ENCODE results near the gene P2RY11.

DNA sequence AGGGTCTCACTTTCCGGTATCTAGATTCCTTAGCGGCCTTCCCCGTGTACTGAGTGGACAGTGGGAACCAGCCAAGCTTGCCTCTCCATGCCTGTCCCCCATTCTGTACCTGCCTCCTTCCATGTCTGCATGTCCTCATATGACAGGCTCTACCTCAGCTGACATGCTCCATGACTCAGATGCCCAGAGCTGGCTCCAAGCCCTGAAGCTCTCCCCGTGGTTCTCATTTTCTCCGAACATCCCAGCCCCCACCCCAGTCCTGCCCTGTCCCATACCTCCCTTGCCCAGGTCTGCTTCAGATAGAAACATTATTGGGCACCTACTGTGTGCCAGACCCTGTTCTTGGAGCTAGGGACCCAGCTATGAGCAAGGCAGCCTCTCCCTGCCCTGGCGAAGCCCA lies 42.4 kb upstream of the P2RY11 start:
- TF ChIP-seq, protein P1, sequence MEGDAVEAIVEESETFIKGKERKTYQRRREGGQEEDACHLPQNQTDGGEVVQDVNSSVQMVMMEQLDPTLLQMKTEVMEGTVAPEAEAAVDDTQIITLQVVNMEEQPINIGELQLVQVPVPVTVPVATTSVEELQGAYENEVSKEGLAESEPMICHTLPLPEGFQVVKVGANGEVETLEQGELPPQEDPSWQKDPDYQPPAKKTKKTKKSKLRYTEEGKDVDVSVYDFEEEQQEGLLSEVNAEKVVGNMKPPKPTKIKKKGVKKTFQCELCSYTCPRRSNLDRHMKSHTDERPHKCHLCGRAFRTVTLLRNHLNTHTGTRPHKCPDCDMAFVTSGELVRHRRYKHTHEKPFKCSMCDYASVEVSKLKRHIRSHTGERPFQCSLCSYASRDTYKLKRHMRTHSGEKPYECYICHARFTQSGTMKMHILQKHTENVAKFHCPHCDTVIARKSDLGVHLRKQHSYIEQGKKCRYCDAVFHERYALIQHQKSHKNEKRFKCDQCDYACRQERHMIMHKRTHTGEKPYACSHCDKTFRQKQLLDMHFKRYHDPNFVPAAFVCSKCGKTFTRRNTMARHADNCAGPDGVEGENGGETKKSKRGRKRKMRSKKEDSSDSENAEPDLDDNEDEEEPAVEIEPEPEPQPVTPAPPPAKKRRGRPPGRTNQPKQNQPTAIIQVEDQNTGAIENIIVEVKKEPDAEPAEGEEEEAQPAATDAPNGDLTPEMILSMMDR (IDR thresholded peaks at IDR 0.05), result no peak
- TF ChIP-seq JUN (IDR thresholded peaks at IDR 0.05), result no peak
- TF ChIP-seq HDAC2 (IDR thresholded peaks at IDR 0.05), result no peak
- no peak for TF ChIP-seq ZFP36 (IDR thresholded peaks at IDR 0.05; ENCODE audit: borderline replicate concordance, partially characterized antibody)
- TF ChIP-seq POLR2A (IDR thresholded peaks at IDR 0.05; ENCODE audit: low read length), result no peak
- TF ChIP-seq CHD4 (IDR thresholded peaks at IDR 0.05; ENCODE audit: borderline replicate concordance), result no peak
- no peak for TF ChIP-seq RFX5 (IDR thresholded peaks at IDR 0.05)
- TF ChIP-seq, protein P2, sequence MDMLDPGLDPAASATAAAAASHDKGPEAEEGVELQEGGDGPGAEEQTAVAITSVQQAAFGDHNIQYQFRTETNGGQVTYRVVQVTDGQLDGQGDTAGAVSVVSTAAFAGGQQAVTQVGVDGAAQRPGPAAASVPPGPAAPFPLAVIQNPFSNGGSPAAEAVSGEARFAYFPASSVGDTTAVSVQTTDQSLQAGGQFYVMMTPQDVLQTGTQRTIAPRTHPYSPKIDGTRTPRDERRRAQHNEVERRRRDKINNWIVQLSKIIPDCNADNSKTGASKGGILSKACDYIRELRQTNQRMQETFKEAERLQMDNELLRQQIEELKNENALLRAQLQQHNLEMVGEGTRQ (IDR thresholded peaks at IDR 0.05), result no peak
- no peak for TF ChIP-seq CBX8 (IDR thresholded peaks at IDR 0.05)
- TF ChIP-seq, protein P3, sequence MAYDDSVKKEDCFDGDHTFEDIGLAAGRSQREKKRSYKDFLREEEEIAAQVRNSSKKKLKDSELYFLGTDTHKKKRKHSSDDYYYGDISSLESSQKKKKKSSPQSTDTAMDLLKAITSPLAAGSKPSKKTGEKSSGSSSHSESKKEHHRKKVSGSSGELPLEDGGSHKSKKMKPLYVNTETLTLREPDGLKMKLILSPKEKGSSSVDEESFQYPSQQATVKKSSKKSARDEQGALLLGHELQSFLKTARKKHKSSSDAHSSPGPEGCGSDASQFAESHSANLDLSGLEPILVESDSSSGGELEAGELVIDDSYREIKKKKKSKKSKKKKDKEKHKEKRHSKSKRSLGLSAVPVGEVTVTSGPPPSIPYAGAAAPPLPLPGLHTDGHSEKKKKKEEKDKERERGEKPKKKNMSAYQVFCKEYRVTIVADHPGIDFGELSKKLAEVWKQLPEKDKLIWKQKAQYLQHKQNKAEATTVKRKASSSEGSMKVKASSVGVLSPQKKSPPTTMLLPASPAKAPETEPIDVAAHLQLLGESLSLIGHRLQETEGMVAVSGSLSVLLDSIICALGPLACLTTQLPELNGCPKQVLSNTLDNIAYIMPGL (CRISPR knock-in tag; IDR thresholded peaks at IDR 0.05; ENCODE audit: borderline replicate concordance), result no peak
- TF ChIP-seq SMC3 (IDR thresholded peaks at IDR 0.05), result no peak
